Measurements from ENCODE around the gene STK26.
"Not testable (repeated sequence)": the region's sequence is repeated elsewhere in the genome, so short reads cannot be mapped to it uniquely, and the experiment has no call there.

STK26 gene

DNA sequence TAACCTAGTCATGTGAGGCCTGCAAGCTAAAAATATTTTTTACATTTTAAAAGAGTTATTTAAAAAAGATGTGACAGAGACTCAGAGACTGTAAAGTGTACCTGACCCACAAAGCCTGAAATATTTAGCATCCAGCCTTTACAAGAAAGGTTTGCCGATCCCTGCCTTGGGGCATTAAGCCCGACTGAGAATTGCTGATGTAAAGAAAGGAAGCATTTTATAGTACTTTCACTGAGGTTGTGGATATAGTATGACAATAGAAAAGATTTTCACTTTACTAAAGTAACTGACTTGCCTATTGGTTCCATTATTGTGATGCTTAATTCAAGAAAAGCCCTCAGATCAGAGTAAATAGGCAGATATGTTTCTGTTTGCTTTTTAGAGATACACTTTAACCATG is 17.0 kb downstream of the STK26 start:
- DNase-seq = no peak

DNA sequence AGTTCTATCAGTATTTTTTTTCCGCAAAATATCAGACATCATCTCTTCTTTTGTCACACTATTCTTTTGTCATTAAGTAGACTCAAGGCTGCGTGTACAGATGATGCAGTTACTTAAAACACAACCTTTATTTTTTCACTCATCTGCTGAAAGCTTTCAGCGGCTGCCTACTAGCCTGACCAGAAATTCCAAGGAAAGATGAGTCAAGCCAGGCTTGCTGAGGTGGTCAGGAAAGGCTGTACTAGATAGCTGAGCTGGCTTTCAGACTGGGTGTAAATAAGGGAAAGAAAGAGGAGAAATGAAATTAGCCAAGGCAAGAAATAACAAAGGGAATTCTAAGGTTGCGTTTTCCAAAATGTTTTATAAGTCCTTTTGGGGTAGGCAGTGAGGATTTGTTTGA is 17.9 kb downstream of the STK26 start:
- DNase-seq = no peak

DNA sequence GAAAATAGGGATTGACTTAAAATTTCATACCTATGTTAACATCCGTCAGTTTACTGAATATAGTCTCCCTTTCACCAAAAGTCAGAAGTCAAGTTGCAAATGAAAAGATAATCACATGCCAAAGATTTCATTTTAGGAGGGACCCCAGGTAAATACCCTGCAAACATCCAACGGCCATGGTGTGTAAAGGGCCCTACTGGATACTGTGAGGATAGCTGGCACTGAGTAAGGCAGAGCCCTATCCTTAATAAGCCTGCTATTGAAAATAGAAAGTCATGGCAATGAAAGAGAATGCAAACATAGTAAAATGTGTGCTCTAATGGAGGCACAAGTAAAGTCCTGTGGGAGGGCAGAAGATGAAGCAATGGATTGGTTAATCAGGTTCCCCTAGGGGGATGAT is 20.9 kb downstream of the STK26 start:
- no peak for DNase-seq

DNA sequence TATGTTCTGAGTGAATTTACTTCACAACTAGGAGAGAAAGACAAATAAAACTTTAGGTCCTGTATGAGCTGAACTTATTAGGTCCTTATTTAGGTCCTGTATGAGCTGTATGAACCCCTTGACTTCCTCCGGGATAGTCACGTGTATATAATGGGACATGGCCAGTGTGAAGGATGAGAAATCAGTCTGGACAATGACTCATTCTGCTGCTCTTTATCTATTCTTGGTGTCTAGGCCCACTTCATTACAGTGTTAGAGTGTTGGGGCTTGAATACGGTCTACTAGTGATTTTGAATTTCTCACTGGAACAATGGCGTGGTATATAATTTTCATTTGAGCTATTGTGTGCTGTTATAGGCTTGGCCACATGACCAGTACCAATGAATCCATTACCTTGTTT is 21.9 kb downstream of the STK26 start:
- peak; percentile 32 for DNase-seq

DNA sequence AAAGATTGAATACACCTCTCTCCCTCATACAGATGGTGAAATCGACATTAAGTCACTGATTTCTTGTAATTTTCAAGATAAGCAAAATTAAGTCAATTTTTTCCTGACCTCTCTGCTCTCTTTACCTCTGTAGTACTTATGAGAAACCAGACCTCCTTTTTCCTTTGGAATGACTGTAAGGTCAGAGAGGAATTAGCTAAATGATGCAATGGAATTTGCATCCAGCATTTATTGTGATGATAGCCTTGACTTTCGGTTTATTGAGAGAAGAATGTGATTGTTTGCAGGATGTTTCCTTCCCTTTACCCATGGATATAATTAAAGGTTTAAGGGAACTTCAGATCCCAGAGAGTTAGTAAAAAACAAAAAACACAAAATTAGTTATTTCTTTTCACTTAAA is 22.4 kb downstream of the STK26 start:
- DNase-seq = no peak

DNA sequence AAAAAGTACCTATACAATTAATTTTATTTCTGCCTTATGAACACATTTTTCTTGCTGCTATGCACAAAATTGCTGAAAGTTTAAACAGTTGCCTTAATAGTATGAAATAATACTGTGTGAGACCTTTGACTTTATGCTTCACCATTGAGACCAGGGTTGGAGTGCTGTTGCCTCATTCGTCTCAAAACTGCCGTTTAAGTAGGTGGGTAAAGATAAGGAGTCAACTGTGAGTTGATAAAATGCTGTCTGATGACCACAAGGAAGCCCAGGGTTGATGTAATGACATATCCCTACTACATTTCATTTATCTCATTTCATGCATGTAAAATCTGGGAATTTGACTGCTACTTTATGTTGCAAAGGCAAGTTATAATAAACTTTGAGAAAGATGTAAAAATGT is 23.4 kb downstream of the STK26 start:
- DNase-seq = no peak

DNA sequence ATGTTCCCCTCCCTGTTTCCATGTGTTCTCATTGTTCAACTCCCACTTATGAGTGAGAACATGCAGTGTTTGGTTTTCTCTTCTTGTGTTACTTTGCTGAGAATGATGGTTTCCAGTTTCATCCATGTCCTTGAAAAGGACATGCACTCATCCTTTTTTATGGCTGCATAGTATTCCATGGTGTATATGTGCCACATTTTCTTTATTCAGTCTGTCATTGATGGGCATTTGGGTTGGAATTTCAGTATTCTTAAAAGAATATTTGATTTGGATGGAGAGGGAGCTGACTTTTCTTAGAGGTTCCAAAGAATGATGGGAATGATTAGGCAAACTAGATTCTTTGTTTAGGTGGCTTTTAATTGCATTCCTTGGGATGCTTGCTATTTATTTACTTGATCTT is 28.7 kb downstream of the STK26 start:
- DNase-seq = not testable (repeated sequence)

DNA sequence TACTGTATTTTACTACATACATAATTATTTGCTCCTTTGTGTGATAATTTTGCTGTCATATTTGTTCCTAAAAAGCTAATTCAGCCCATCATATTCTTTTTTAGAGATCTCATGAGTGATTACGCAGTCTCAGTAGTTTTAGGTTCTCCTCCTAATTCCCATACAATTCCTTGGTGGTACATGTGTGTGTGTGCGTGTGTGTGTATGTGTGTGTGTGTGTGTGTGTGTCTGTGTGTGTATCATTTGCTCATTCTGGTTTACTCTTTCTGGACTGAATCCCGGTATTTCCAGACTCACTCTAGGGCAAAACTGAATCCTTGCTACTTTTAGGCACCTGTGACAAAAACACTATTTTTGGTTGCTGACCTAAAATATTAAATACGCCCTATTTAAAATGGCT is 34.9 kb downstream of the STK26 start:
- DNase-seq = no peak

DNA sequence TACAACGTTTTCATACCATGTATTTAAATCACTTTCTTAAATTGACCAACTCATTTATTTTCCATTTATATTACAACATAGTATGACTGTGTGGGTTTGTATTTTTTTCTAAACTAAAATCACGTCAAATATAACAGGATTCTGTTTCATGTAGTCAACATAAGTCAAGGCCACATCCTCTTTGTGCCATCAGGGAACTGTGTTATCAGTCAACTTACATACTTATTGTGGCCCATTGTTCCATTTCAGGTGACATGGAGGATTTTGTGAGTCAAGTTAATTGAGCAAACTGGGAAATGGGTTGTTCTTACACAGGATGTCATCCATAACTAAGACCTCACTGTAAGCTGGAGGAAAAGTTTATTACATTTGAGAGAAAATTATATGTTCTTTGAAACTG is 35.9 kb downstream of the STK26 start:
- no peak for DNase-seq

DNA sequence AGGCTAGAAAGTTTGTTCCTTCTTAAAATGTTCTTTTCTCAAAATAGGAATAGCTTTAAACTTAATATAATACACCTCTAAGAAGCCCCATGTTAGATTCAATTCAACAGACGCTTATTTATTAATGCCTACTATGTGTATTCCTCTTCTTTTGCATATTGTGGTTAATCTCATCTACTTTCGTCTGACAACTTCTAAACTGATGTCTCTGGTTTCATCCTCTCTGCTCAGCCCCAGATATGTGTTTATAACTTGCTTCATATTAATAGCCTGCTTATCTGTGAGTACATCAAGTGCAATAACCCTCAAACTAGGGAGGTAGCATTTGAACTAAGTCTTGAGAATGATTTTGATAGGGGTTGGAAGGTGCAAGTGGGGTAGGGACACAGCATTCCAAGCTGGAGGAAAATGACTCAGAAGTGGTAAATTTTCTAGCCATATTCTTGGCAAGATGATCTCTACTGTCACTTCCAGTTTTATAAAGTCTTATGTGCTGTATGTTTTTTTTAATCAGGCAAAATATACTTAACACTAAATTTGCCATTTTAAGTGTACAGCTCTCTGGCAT is 37.0 kb downstream of the STK26 start:
- no peak for DNase-seq

DNA sequence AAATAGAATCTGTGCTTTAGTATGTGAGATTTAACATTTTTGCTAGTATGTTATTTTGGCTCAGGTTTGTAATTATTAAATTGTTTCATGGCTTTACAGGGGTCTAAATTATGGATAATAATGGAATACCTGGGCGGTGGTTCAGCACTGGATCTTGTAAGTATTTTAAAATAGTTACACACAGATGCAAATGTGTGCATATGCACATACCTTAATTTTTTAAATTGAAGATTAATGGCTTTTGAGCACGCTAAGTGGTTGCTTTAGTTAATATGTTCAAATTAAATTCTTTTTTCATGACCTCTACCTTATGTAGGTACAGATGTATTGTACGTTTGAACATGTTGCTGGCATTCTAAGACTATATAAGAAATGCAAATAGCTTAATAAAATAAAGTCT is 40.2 kb downstream of the STK26 start:
- DNase-seq = no peak

DNA sequence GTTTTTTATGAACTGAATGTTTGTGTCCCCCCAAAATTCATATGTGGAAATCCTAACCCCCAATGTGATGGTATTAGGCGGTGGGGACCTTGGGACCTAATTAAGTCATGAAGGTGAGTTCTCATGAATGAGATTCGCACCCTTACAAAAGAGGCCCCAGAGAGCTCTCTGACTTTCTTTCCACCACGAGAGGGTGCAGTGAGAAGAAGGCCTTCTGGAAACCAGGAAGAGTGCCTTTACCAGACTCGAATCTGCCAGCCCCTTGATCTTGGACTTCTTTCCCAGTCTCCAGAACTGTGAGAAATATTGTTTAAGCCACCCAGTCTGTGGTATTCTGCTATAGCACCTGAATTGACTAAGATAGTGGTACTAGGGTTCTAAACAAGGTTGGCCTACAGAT is 40.8 kb downstream of the STK26 start:
- no peak for DNase-seq

DNA sequence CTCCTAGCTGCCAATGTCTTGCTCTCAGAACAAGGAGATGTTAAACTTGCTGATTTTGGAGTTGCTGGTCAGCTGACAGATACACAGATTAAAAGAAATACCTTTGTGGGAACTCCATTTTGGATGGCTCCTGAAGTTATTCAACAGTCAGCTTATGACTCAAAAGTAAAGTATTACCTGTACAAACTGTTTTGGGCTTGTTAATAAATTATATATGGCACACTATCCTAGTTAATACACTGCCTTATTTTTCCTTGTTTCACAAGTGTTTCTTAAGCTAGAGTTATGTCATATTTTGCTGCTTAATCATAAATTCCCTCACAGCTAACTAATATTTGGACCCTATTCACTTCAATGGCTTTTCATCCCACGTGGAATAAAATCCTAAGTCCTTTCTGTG is 45.3 kb downstream of the STK26 start:
- DNase-seq = no peak

DNA sequence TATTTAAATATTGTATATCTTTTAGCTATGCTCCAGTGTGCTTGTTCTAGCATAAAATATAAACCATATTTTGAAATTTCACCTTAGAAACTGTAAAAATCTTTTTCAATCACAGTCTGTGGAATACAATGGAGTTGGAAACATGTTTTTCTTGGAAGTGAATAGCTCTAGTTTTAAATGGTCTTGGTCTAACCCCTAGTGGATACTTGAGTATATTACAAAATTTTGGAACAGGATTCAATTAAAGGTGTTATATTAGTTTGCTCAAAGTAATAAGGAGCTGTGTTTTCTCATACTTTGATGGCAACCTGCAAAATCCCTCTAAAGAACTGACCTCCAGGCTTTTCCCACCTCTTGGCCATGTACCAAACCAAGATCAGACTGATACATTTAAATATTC is 48.2 kb downstream of the STK26 start:
- peak; percentile 11 for DNase-seq

DNA sequence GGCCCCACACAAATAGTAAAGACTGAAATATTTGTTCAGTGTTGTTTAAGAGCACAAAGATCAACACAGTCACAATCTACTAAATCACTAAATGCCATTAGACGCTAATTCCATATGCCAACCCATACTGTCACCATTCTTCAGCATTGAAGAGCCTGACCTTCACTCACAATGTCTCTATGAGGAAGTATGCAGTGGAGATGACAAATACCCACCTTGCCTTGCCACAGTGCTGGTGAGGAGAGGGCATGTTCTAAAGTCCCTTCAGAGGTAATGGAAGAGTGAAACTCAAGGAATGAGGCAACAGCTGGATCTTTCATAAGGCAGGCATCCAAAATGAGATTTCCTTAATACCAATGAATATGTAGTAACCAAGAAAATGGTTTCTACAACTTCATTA is 54.3 kb downstream of the STK26 start:
- no peak for DNase-seq

DNA sequence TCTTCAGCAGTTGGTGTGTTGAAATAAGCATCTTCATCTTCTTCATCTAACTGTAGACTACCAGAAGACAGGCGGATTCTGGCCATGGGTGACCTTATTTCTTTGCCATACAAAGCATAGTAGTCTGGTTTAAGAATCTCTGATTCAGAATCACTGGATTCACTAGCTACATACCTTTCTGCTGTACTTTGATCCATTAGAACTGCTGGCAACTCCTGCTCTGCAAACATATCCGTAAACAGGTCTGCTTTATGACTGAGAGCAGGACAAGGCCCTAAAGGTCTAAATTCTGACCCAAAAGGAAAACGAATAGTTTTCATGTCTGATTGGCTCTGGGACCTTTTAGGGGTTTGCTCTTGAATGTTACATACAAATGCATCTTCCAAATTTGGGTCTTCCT is 54.8 kb downstream of the STK26 start:
- DNase-seq = no peak

DNA sequence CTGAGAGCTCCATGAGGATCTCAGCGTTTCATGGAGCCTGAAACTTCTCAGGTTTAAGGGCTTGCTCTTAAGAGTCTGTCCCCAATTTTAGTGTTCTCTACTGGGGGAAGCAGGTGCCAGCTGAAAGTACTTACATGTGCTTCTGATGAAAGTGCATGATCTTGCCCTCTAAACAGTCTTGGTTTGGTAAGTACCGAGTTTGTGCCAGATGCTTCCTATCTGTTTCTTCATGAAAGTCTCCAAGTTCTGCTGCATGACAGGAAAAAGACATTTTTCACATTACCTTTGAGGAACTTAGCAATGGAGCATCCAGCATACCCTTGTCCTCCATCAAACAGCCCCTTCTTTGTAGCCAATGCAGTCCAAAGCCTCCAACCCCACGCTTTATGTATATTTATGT is 62.7 kb downstream of the STK26 start:
- no peak for DNase-seq

DNA sequence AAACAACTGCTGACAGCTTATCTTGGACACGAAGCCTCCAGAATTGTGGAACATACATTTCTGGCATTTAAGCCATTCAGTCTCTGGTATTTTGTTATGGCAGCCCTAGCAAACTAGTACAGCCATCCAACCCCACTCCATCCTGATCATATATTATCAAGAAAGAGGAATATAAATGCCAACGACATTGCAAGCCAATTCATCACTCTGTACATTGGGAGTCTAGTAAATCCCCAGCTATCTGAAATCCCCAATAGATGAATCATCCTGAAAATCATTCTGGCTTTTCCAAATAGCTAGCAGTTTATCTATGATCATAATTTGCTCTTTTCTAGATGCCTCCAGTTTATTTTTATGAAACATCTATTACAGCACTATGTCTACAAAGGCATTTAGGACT is 63.6 kb downstream of the STK26 start:
- DNase-seq = peak; percentile 42

DNA sequence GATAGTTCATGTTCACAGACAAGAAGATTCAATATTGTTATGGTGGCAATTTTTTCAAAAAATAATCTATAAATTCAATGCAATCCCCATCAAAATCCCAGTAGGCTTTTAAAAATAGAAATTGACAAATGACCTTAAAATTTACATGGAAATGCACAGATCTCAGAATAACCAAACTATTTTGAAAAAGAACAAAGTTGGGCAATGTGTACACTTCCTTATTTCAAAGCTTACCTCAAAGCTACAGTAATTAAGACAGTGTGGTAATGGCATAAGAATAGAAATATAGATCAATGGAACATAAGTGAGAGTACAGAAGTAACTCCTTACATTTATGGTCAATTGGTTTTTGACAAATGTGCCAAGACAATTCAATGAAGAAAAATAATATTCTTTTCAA is 65.8 kb downstream of the STK26 start:
- DNase-seq = peak; percentile 48

DNA sequence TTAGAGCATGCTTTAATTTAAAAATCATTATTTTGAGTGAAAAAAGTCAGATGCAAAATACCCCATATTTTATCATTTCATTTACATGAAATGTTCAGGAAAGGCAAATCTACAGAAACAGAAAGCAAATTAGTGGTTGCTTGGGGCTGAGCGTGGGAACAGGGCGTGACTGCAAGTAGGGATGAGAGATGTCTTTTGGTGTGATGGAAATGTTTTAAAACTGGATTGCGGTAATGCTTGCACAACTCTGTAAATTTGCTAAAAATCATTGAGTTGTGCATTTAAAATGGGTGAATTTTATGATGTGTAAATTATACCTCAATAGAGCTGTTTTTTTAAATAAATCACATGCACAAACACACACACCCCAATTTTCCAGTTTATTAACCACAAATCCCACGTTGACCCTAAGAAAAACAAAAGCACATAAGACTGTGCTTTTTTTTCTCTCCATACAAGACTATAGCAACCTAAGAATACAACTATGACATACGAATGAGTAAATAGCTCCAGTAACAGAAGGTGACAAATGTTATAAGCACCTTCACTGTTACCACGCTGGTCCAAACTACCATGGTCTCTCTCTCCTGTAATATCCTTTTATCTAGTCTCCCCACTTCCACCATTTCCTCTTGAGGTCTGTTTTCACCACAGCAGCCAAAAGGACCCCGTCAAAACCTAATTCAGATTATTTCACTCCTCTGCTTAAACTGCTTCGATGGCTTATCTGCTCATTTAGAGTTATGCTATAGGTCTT is 67.5 kb downstream of the STK26 start:
- DNase-seq = peak; percentile 85

DNA sequence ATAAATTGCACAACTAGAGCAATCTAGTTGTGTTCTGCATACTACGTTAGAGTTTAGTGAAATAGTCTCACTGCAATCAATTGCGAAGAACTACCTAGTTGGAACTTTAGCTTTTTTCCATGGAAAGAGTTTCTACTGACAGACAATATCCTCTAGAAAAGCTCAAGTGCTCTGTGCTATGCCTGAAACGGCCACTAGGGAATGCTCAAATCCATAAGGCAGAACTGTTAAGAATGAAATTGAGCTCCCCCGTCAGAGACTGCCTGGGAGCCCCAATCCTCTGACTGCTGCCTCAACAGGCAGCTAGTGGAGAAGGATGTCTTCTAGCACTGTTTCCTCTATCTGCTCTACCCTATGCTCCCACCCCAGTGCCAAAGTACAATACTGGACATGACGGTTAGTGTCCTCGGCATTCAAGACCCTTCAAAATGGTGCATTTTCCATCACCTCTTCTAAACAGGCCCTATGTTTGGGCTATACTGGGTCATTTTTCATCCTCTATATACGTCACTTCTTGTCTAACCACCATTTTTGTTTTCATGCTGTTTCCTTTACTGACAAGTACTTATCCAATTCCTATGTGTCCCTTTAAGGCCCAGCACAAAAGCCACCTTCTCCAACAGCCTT is 69.5 kb downstream of the STK26 start:
- peak; percentile 72 for DNase-seq

DNA sequence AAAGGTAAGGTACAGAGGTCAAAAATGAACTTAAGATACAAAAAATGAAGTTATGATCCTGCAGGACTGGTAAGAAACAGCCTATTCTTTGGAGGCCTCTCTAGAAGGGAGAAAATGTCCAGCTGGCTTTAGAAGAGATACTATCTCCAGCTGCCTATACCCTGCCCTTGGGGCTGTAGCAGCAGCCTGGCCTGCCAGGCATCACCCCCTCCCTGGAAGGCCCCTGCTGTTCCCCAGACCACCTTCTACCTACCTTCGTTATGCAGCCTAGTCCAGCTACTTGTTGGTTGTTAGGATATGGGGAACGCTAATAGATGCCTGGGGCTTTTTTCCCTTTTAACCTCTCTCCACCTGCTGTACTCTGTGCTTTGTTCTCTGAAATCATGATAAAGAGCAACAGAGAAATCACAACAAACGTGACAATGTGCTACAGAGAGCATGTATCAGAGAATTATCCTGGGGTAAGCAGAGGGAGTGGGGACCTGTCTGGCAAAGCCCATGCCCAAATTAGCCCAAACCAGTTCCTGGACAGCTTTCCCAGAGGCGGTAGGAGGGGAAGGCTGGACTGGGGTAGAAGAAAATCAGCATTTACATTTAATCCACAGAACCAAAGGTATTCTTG is 70.2 kb downstream of the STK26 start:
- no peak for DNase-seq

DNA sequence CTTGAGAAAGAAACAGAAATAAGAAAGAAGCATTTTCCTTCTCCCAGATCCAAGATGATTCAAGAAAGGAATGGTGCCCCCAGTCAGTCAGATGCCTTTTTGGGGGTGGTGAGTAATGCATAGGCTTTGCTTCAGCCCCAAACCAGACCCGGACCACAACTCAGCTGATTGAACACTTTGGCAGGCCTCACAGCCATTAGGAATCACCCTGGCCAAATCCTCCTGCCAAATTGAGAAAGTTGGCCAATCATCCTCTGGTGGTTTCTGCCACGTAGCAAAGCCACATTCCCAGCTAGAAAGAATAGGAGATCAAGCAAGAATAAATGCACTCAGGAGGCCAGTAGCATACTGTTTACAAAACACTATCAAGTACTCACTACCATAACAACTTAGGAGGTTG is 71.1 kb downstream of the STK26 start:
- DNase-seq = no peak

DNA sequence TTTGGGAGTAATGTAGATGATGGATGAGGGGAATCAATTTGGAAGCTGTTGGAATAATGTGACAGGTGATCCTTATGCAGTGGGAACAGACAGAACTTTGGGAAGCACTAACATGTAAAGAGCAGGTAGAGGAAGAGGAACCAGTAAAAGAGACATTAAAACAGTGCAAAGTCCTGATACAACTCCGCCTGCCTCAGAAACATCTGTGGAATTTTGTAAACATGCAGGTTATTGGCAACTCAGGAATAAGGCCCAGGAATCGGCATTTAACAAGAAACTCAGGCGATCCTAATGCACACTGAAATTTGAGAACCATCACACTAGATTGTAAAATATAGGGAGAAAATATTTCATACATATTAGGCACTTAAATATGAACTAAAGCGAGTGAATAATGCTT is 75.6 kb downstream of the STK26 start:
- DNase-seq = not testable (repeated sequence)
